ENCODE results near the gene LNX2.

LNX2 gene

GRCh38 chr13:27551562-27551961, 68.8 kb downstream of the LNX2 start:
- Histone ChIP-seq H3K9me3 (ENCODE audit: insufficient read depth, low read depth, low read length) (no peaks in the 10 kb centered on the region), H3F3A (ENCODE audit: low read depth) (no peaks in the 10 kb centered on the region), H3K27me3 (ENCODE audit: insufficient read depth, low read length, poor library complexity, severe bottlenecking) (no peaks in the 10 kb centered on the region), H4K20me1 (ENCODE audit: insufficient read depth, low read length, poor library complexity, severe bottlenecking) (no peaks in the 10 kb centered on the region), H3K36me3 (ENCODE audit: insufficient read depth, low read length) (peaks cover 71% of the 10 kb centered on the region), H3K9ac (ENCODE audit: low read depth, low read length, poor library complexity, severe bottlenecking) (no peak overlapping the region), H3K9me2 (replicated peaks; ENCODE audit: low read depth, low read length) (no peaks in the 10 kb centered on the region), H3K4me3 (ENCODE audit: low read length, poor library complexity, severe bottlenecking) (no peak overlapping the region), H2AFZ (ENCODE audit: low read length) (no peak overlapping the region), H3K4me1 (ENCODE audit: insufficient read depth, low read length, poor library complexity, severe bottlenecking) (no peaks in the 10 kb centered on the region), H3K4me2 (ENCODE audit: low read depth, low read length, poor library complexity, severe bottlenecking) (no peak overlapping the region), H3K79me2 (ENCODE audit: insufficient read depth, low read length) (no peaks in the 10 kb centered on the region)
- TF ChIP-seq CTCF (conservative IDR thresholded peaks at IDR 0.05; ENCODE audit: low read length) (no peak), EZH2phosphoT487 (IDR thresholded peaks at IDR 0.05; ENCODE audit: borderline replicate concordance) (no peak)

GRCh38 chr13:27549406-27549981, 70.8 kb downstream of the LNX2 start:
- H3K4me3 ChIP-seq (ENCODE audit: low read length, poor library complexity, severe bottlenecking): no peak overlapping the region
- H3K9ac ChIP-seq (ENCODE audit: low read depth, low read length, poor library complexity, severe bottlenecking): no peak overlapping the region
- H4K20me1 ChIP-seq (ENCODE audit: insufficient read depth, low read length, poor library complexity, severe bottlenecking): no peaks in the 10 kb centered on the region
- H3K27me3 ChIP-seq (ENCODE audit: insufficient read depth, low read length, poor library complexity, severe bottlenecking): no peaks in the 10 kb centered on the region
- no peaks in the 10 kb centered on the region for H3F3A ChIP-seq (ENCODE audit: low read depth)
- no peaks in the 10 kb centered on the region for H3K4me1 ChIP-seq (ENCODE audit: insufficient read depth, low read length, poor library complexity, severe bottlenecking)
- no peaks in the 10 kb centered on the region for H3K9me3 ChIP-seq (ENCODE audit: insufficient read depth, low read depth, low read length)
- H2AFZ ChIP-seq (ENCODE audit: low read length): no peak overlapping the region
- peaks cover 59% of the 10 kb centered on the region for H3K36me3 ChIP-seq (ENCODE audit: insufficient read depth, low read length)
- TF ChIP-seq EZH2phosphoT487 (IDR thresholded peaks at IDR 0.05; ENCODE audit: borderline replicate concordance): no peak
- no peak for TF ChIP-seq CTCF (conservative IDR thresholded peaks at IDR 0.05; ENCODE audit: low read length)
- H3K4me2 ChIP-seq (ENCODE audit: low read depth, low read length, poor library complexity, severe bottlenecking): no peak overlapping the region
- no peaks in the 10 kb centered on the region for H3K9me2 ChIP-seq (replicated peaks; ENCODE audit: low read depth, low read length)
- no peaks in the 10 kb centered on the region for H3K79me2 ChIP-seq (ENCODE audit: insufficient read depth, low read length)

- H3K9me2 ChIP-seq (replicated peaks; ENCODE audit: low read depth, low read length): no peaks in the 10 kb centered on the region
- no peaks in the 10 kb centered on the region for H3F3A ChIP-seq (ENCODE audit: low read depth)
- H2AFZ ChIP-seq (ENCODE audit: low read length): no peak overlapping the region
- H3K27me3 ChIP-seq (ENCODE audit: insufficient read depth, low read length, poor library complexity, severe bottlenecking): no peaks in the 10 kb centered on the region
- no peak overlapping the region for H3K9ac ChIP-seq (ENCODE audit: low read depth, low read length, poor library complexity, severe bottlenecking)
- peaks cover 4% of the 10 kb centered on the region; the same call in 1 of the 2 replicates for H3K36me3 ChIP-seq (ENCODE audit: insufficient read depth, low read length)
- no peak overlapping the region for H3K4me2 ChIP-seq (ENCODE audit: low read depth, low read length, poor library complexity, severe bottlenecking)
- no peaks in the 10 kb centered on the region for H4K20me1 ChIP-seq (ENCODE audit: insufficient read depth, low read length, poor library complexity, severe bottlenecking)
- no peaks in the 10 kb centered on the region for H3K9me3 ChIP-seq (ENCODE audit: insufficient read depth, low read depth, low read length)
- H3K4me3 ChIP-seq (ENCODE audit: low read length, poor library complexity, severe bottlenecking): no peak overlapping the region
- no peaks in the 10 kb centered on the region for H3K79me2 ChIP-seq (ENCODE audit: insufficient read depth, low read length)
- no peak for TF ChIP-seq CTCF (conservative IDR thresholded peaks at IDR 0.05; ENCODE audit: low read length)
- TF ChIP-seq EZH2phosphoT487 (IDR thresholded peaks at IDR 0.05; ENCODE audit: borderline replicate concordance): no peak
- no peaks in the 10 kb centered on the region for H3K4me1 ChIP-seq (ENCODE audit: insufficient read depth, low read length, poor library complexity, severe bottlenecking)
Observed at GRCh38 chr13:27542220-27542619, 78.1 kb downstream of the LNX2 start.

All from Loucy (cell line).